Neutrophil (primary cell): ENCODE data around the gene RHO.
"Not testable (repeated sequence)": the region's sequence is repeated elsewhere in the genome, so short reads cannot be mapped to it uniquely, and the experiment has no call there.

Experiments used
- H3K27ac ChIP-seq: fragments of 200-600 bp; sonication (generic); 2 replicates; pipeline ENCODE4 v1.5.1; 2016; ENCODE audit warnings: mild to moderate bottlenecking, moderate library complexity
- H3K27me3 ChIP-seq: fragments of 200-600 bp; sonication (generic); 2 replicates; pipeline ENCODE4 v1.6.0; 2016; ENCODE audit warnings: mild to moderate bottlenecking
- H3K36me3 ChIP-seq: fragments of 200-600 bp; sonication (generic); 2 replicates; pipeline ENCODE4 v1.5.1; 2017
- H3K4me1 ChIP-seq, 2 experiments: fragments of 200-600 bp in 1 of 2; sonication (generic) in 1 of 2; 1 replicate in 1 of 2; 2 replicates in 1 of 2; pipeline versions ENCODE4 v1.5.1 to v1.6.1; 2013 to 2016; ENCODE audit warnings: low read depth in 1 of 2, low read length in 1 of 2, mild to moderate bottlenecking in 1 of 2, moderate library complexity in 1 of 2; ENCODE audit not compliant: control insufficient read depth in 1 of 2, insufficient read depth in 1 of 2
- H3K4me3 ChIP-seq, 2 experiments: fragments of 200-600 bp in 1 of 2; sonication (generic) in 1 of 2; 1 replicate in 1 of 2; 2 replicates in 1 of 2; pipeline ENCODE4 v1.5.1; 2013 to 2016; ENCODE audit warnings: low read depth in 1 of 2, low read length in 1 of 2, mild to moderate bottlenecking in 1 of 2, moderate library complexity in 1 of 2
- H3K9me3 ChIP-seq: fragments of 200-600 bp; sonication (generic); 2 replicates; pipeline ENCODE4 v1.5.1; 2016
- CTCF ChIP-seq: fragments of 200-600 bp; sonication (generic); IDR thresholded peaks from 2 replicates; pipeline ENCODE4 v1.5.1; 2016; ENCODE audit warnings: antibody characterized with exemption

Gene RHO

GRCh38 chr3:129514110-129514509, 14.3 kb upstream of the RHO start:
- no peaks in the 10 kb centered on the region for H3K9me3 ChIP-seq

GRCh38 chr3:129514563-129514962, 13.9 kb upstream of the RHO start:
- no peaks in the 10 kb centered on the region for H3K4me1 ChIP-seq
- H3K27ac ChIP-seq: no peak overlapping the region
- TF ChIP-seq CTCF: no peak
- no peaks in the 10 kb centered on the region for H3K27me3 ChIP-seq
- no peaks in the 10 kb centered on the region for H3K9me3 ChIP-seq
- H3K4me3 ChIP-seq: no peak overlapping the region
- H3K36me3 ChIP-seq: peaks cover 72% of the 10 kb centered on the region

More at GRCh38 chr3:129514110-129514509, 14.3 kb upstream of the RHO start:
- Histone ChIP-seq H3K4me1 (no peaks in the 10 kb centered on the region), H3K27ac (no peak overlapping the region), H3K36me3 (peaks cover 72% of the 10 kb centered on the region), H3K27me3 (no peaks in the 10 kb centered on the region), H3K4me3 (no peak overlapping the region)
- TF ChIP-seq CTCF: no peak

GRCh38 chr3:129515108-129515820, 13.2 kb upstream of the RHO start:
- H3K27me3 ChIP-seq, H3K9me3 ChIP-seq, H3K27ac ChIP-seq, H3K4me1 ChIP-seq, H3K4me3 ChIP-seq: not testable (repeated sequence)
- peaks cover 74% of the 10 kb centered on the region for H3K36me3 ChIP-seq

GRCh38 chr3:129515821-129516432, 12.5 kb upstream of the RHO start:
- peaks cover 69% of the 10 kb centered on the region for H3K36me3 ChIP-seq
- H3K4me3 ChIP-seq, H3K27me3 ChIP-seq, H3K27ac ChIP-seq, H3K9me3 ChIP-seq, H3K4me1 ChIP-seq: not testable (repeated sequence)

GRCh38 chr3:129517516-129517915, 10.9 kb upstream of the RHO start:
- Histone ChIP-seq H3K27ac (no peak overlapping the region), H3K4me3 (no peak overlapping the region), H3K4me1 (no peaks in the 10 kb centered on the region), H3K36me3 (peaks cover 56% of the 10 kb centered on the region), H3K27me3 (no peaks in the 10 kb centered on the region), H3K9me3 (no peaks in the 10 kb centered on the region)
- no peak for TF ChIP-seq CTCF

- Histone ChIP-seq H3K4me1 (no peaks in the 10 kb centered on the region), H3K36me3 (peaks cover 51% of the 10 kb centered on the region), H3K4me3 (no peak overlapping the region), H3K9me3 (no peaks in the 10 kb centered on the region), H3K27ac (no peak overlapping the region), H3K27me3 (no peaks in the 10 kb centered on the region)
- TF ChIP-seq CTCF: no peak
Measured at GRCh38 chr3:129518038-129518561, 10.3 kb upstream of the RHO start.
